Liver (tissue), 3 donors: ENCODE measurements around the gene SERPINB13.

Source experiments
- EGR1 ChIP-seq, 2 donors: IDR thresholded peaks; 2 replicates each; pipeline ENCODE4 v1.6.1; 2016 to 2018; ENCODE audit warnings: antibody characterized with exemption in 2 of 2, low read depth in 2 of 2
- JUND ChIP-seq, 2 donors: IDR thresholded peaks; 2 replicates each; pipeline ENCODE4 v1.6.1; 2016; ENCODE audit warnings: antibody characterized with exemption in 2 of 2
- RAD21 ChIP-seq, 2 donors: IDR thresholded peaks; 2 replicates each; pipeline ENCODE4 v1.6.1; 2016; ENCODE audit warnings: antibody characterized with exemption in 2 of 2, mild to moderate bottlenecking in 2 of 2
- SP1 ChIP-seq: IDR thresholded peaks from 2 replicates; pipeline ENCODE4 v1.6.1; 2018; ENCODE audit warnings: antibody characterized with exemption, mild to moderate bottlenecking
- TAF1 ChIP-seq: conservative IDR thresholded peaks from 2 replicates; pipeline ENCODE4 v1.6.1; 2016; ENCODE audit warnings: antibody characterized with exemption, mild to moderate bottlenecking
- YY1 ChIP-seq: IDR thresholded peaks from 2 replicates; pipeline ENCODE4 v1.6.1; 2016; ENCODE audit warnings: antibody characterized with exemption, mild to moderate bottlenecking
- TF ChIP-seq, protein P1 (sequence below): fragments of 150-350 bp; IDR thresholded peaks from 2 replicates; pipeline ENCODE4 v1.5.1; 2017; ENCODE audit warnings: improper control_type of control experiment, low read depth, low read length; ENCODE audit not compliant: missing input control
- TF ChIP-seq, protein P2 (sequence below): IDR thresholded peaks from 2 replicates; pipeline ENCODE4 v1.6.1; 2016; ENCODE audit warnings: antibody characterized with exemption, mild to moderate bottlenecking
- TF ChIP-seq, protein P3 (sequence below): IDR thresholded peaks from 2 replicates; pipeline ENCODE4 v1.6.1; 2016; ENCODE audit warnings: antibody characterized with exemption
- donor health status: healthy.
- donor health status: healthy.

DNA sequence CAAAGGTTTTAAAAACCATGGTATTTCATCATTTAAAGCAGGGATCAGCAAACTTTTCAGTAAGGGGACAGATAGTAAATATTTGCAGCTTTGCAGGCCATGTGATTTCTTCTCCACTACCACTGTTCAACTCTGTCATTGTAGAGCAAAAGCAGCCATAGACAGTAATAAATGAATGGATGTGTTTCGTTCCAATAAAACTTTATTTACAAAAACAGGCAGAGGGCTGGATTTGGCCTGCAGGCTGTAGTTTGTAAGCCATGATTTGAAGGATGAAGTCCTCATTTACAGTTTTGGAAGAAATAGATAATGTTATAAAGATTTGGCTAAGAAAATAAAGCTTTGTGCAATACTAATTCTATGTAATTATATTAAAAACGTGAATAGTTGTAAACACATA lies 43.1 kb upstream of the SERPINB13 start:
- TF ChIP-seq, protein P1, sequence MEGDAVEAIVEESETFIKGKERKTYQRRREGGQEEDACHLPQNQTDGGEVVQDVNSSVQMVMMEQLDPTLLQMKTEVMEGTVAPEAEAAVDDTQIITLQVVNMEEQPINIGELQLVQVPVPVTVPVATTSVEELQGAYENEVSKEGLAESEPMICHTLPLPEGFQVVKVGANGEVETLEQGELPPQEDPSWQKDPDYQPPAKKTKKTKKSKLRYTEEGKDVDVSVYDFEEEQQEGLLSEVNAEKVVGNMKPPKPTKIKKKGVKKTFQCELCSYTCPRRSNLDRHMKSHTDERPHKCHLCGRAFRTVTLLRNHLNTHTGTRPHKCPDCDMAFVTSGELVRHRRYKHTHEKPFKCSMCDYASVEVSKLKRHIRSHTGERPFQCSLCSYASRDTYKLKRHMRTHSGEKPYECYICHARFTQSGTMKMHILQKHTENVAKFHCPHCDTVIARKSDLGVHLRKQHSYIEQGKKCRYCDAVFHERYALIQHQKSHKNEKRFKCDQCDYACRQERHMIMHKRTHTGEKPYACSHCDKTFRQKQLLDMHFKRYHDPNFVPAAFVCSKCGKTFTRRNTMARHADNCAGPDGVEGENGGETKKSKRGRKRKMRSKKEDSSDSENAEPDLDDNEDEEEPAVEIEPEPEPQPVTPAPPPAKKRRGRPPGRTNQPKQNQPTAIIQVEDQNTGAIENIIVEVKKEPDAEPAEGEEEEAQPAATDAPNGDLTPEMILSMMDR: no peak
- TF ChIP-seq YY1 (no peak), JUND (IDR thresholded peaks at IDR 0.05) (no peak), EGR1 (IDR thresholded peaks at IDR 0.05; ENCODE audit: low read depth in 2 of 2) (no peak), TAF1 (no peak), SP1 (no peak), RAD21 (IDR thresholded peaks at IDR 0.05) (no peak)
- TF ChIP-seq, protein P2, sequence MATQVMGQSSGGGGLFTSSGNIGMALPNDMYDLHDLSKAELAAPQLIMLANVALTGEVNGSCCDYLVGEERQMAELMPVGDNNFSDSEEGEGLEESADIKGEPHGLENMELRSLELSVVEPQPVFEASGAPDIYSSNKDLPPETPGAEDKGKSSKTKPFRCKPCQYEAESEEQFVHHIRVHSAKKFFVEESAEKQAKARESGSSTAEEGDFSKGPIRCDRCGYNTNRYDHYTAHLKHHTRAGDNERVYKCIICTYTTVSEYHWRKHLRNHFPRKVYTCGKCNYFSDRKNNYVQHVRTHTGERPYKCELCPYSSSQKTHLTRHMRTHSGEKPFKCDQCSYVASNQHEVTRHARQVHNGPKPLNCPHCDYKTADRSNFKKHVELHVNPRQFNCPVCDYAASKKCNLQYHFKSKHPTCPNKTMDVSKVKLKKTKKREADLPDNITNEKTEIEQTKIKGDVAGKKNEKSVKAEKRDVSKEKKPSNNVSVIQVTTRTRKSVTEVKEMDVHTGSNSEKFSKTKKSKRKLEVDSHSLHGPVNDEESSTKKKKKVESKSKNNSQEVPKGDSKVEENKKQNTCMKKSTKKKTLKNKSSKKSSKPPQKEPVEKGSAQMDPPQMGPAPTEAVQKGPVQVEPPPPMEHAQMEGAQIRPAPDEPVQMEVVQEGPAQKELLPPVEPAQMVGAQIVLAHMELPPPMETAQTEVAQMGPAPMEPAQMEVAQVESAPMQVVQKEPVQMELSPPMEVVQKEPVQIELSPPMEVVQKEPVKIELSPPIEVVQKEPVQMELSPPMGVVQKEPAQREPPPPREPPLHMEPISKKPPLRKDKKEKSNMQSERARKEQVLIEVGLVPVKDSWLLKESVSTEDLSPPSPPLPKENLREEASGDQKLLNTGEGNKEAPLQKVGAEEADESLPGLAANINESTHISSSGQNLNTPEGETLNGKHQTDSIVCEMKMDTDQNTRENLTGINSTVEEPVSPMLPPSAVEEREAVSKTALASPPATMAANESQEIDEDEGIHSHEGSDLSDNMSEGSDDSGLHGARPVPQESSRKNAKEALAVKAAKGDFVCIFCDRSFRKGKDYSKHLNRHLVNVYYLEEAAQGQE: no peak
- TF ChIP-seq, protein P3, sequence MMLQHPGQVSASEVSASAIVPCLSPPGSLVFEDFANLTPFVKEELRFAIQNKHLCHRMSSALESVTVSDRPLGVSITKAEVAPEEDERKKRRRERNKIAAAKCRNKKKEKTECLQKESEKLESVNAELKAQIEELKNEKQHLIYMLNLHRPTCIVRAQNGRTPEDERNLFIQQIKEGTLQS: no peak
